ENCODE measurements around the gene IER3IP1. TPM values are rescaled to one million over a fixed set of nuclear protein-coding genes. Genes with fewer than 3 reads are reported as not detected.

IER3IP1 gene
- total RNA-seq, 4 donors from 2014 or later: 7.9 to 14.3 (median 11.2) TPM

DNA sequence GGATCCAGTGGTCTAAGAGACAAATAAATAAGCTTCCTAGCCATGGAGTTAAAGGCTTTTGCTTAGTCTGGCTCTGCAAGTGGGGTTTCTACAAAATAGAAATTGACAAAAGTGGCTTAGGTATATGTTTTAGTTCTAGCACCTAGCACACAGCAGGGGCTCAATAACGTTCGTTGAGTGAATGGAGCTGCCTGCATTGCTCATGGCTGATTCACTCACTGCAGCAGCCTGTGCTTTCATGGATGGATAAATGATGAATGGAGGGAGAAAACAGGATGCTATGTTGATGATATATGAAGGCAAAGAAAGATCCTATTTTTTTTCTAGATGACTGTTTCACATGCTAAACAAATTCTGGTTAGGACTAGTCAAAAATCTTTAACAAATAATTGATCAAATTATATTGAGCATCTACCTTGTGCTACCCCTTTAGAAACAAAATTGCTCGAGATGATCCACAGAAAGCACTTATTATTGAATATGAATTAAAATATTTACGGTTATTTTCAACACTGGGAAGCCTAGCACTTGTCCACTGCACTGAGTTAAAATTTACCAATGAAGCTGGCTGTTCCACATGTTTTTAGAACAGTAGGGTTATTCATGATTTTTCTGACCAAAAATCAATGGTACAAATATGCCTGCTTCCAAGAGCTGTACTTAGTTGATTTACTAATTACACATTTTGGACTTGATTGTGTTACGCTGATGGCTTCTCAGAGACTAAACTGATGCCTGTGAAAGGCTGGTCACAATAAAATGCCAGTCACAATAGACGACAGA lies 65.5 kb downstream of the IER3IP1 start:
- Histone ChIP-seq H3K4me3 (no peak overlapping the region), H3K27ac (no peak overlapping the region), H3K36me3 (peaks cover 87% of the 10 kb centered on the region), H3K9me3 (no peaks in the 10 kb centered on the region), H3K4me1 (no peaks in the 10 kb centered on the region), H3K27me3 (no peaks in the 10 kb centered on the region)
- DNase-seq (ENCODE audit: low spot score in 2 of 2): no peak
- no peak for TF ChIP-seq POLR2A (IDR thresholded peaks at IDR 0.05)
- TF ChIP-seq EP300 (IDR thresholded peaks at IDR 0.05): no peak
- TF ChIP-seq, protein P1, sequence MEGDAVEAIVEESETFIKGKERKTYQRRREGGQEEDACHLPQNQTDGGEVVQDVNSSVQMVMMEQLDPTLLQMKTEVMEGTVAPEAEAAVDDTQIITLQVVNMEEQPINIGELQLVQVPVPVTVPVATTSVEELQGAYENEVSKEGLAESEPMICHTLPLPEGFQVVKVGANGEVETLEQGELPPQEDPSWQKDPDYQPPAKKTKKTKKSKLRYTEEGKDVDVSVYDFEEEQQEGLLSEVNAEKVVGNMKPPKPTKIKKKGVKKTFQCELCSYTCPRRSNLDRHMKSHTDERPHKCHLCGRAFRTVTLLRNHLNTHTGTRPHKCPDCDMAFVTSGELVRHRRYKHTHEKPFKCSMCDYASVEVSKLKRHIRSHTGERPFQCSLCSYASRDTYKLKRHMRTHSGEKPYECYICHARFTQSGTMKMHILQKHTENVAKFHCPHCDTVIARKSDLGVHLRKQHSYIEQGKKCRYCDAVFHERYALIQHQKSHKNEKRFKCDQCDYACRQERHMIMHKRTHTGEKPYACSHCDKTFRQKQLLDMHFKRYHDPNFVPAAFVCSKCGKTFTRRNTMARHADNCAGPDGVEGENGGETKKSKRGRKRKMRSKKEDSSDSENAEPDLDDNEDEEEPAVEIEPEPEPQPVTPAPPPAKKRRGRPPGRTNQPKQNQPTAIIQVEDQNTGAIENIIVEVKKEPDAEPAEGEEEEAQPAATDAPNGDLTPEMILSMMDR (IDR thresholded peaks at IDR 0.05): no peak
- TF ChIP-seq POLR2AphosphoS5 (IDR thresholded peaks at IDR 0.05): no peak
- WGBS: 90% methylated on average over 6 of the region's 6 CpGs

DNA sequence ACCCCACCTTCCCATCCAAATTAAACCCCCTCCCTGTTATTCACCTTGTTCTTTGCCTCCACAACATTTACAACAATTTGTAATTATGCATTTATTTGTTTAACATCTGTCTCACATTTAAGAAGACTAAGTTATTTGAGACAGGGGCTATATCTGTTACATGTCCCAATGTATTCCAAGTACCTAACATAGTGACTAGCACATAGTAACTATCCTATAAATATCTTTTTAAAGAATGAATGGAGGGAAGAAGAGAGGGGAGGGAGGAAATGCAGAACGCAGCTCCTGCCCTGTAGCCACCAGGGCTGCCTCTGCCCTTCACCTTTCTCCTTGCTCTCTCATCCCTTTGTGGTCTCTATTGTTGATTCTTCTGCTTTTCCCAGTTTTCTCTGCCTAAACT lies 66.4 kb downstream of the IER3IP1 start:
- no peak overlapping the region for H3K4me3 ChIP-seq
- H3K27ac ChIP-seq: no peak overlapping the region
- 87% methylated on average over 1 of the region's 1 CpG for WGBS
- no peaks in the 10 kb centered on the region for H3K9me3 ChIP-seq
- DNase-seq (ENCODE audit: low spot score in 2 of 2): no peak
- H3K36me3 ChIP-seq: peaks cover 87% of the 10 kb centered on the region
- no peaks in the 10 kb centered on the region for H3K4me1 ChIP-seq
- TF ChIP-seq, protein P1 (IDR thresholded peaks at IDR 0.05): no peak
- no peak for TF ChIP-seq POLR2A (IDR thresholded peaks at IDR 0.05)
- TF ChIP-seq POLR2AphosphoS5 (IDR thresholded peaks at IDR 0.05): no peak
- TF ChIP-seq EP300 (IDR thresholded peaks at IDR 0.05): no peak
- H3K27me3 ChIP-seq: no peaks in the 10 kb centered on the region

DNA sequence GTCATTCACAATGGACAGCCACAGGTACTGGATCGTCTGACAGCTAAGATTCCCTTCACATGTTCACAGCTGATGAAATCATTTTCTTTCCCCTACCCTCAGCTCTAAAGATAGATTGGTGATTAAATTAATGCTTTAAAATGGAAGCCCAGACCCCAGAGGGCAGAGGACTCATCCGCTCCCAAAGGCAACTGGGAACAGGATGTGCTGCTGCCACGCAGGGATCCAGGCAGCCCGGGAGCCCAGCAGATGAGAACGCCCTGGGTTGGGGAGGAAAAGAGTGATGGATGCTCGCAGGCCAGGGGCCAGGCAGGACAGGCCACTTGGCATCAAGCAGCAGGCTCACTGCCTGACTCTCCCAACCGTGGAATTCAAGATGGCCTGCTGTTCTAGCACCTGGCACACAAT lies 67.2 kb downstream of the IER3IP1 start:
- TF ChIP-seq POLR2A (IDR thresholded peaks at IDR 0.05): no peak
- TF ChIP-seq POLR2AphosphoS5 (IDR thresholded peaks at IDR 0.05): no peak
- TF ChIP-seq, protein P1 (IDR thresholded peaks at IDR 0.05): no peak
- no peak for TF ChIP-seq EP300 (IDR thresholded peaks at IDR 0.05)
- Histone ChIP-seq H3K9me3 (no peaks in the 10 kb centered on the region), H3K27me3 (no peaks in the 10 kb centered on the region), H3K4me3 (no peak overlapping the region), H3K27ac (no peak overlapping the region), H3K36me3 (peaks cover 86% of the 10 kb centered on the region), H3K4me1 (no peaks in the 10 kb centered on the region)
- DNase-seq (ENCODE audit: low spot score in 2 of 2): no peak
- 83% methylated on average over 7 of the region's 7 CpGs for WGBS

DNA sequence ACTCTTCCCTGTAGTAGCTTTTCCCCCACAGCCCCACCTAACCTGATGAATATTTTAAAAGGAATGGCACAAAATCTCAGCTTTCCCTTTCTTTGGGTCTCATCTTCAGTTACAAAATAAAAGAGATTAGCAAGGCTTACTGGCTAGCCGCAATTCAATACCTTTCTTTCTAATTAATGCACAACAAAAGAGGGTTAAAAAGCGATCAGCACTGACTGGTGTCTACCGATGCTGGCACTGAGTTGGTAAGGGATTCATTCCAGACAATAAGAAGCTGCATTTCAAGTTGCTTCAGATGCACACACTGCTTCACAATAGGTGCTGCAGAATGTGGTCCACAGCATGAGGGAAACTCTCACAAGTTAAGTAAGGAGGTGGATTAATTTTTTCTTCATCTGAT lies 67.8 kb downstream of the IER3IP1 start:
- no peak overlapping the region for H3K4me3 ChIP-seq
- H3K27ac ChIP-seq: no peak overlapping the region
- H3K9me3 ChIP-seq: no peaks in the 10 kb centered on the region
- TF ChIP-seq, protein P1 (IDR thresholded peaks at IDR 0.05): no peak
- TF ChIP-seq POLR2AphosphoS5 (IDR thresholded peaks at IDR 0.05) (no peak), POLR2A (IDR thresholded peaks at IDR 0.05) (no peak), EP300 (IDR thresholded peaks at IDR 0.05) (no peak)
- DNase-seq (ENCODE audit: low spot score in 2 of 2): no peak
- H3K27me3 ChIP-seq: no peaks in the 10 kb centered on the region
- peaks cover 80% of the 10 kb centered on the region for H3K36me3 ChIP-seq
- H3K4me1 ChIP-seq: no peaks in the 10 kb centered on the region
- WGBS: 81% methylated on average over 3 of the region's 3 CpGs

Other genes with a start within 250 kb of the IER3IP1 start
- gene ELOA2, start 140.7 kb downstream of the IER3IP1 start, total RNA-seq: not detected
- 10 to 100 TPM; 14.2 to 34.3 (median 21.5) TPM for gene HDHD2, start 25.9 kb downstream of the IER3IP1 start, total RNA-seq
- gene SKOR2, start 75.3 kb upstream of the IER3IP1 start, total RNA-seq: not detected